ENCODE measurements around the gene NAV2. TPM values are rescaled to one million over a fixed set of nuclear protein-coding genes. Genes with fewer than 3 reads are reported as not detected.

Gene NAV2
- total RNA-seq, 3 donors from 2014 or later, result 21.9 to 65.9 (median 30.9) TPM

- DNase-seq (no peak), ATAC-seq (no peak)
- TF ChIP-seq, protein P1, sequence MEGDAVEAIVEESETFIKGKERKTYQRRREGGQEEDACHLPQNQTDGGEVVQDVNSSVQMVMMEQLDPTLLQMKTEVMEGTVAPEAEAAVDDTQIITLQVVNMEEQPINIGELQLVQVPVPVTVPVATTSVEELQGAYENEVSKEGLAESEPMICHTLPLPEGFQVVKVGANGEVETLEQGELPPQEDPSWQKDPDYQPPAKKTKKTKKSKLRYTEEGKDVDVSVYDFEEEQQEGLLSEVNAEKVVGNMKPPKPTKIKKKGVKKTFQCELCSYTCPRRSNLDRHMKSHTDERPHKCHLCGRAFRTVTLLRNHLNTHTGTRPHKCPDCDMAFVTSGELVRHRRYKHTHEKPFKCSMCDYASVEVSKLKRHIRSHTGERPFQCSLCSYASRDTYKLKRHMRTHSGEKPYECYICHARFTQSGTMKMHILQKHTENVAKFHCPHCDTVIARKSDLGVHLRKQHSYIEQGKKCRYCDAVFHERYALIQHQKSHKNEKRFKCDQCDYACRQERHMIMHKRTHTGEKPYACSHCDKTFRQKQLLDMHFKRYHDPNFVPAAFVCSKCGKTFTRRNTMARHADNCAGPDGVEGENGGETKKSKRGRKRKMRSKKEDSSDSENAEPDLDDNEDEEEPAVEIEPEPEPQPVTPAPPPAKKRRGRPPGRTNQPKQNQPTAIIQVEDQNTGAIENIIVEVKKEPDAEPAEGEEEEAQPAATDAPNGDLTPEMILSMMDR (IDR thresholded peaks at IDR 0.05), result no peak
- H3K4me1 ChIP-seq (ENCODE audit: low read depth), result peaks cover 11% of the 10 kb centered on the region
- intact Hi-C loops (cut with DNase I, micrococcal nuclease), result no loop called here
- no peak overlapping the region for H3K4me3 ChIP-seq
- H3K9me3 ChIP-seq, result no peaks in the 10 kb centered on the region
- no peaks in the 10 kb centered on the region for H3K36me3 ChIP-seq (ENCODE audit: low read depth)
These were observed 303.9 kb downstream of the NAV2 start for GRCh38 chr11:20016526-20016925.

DNA sequence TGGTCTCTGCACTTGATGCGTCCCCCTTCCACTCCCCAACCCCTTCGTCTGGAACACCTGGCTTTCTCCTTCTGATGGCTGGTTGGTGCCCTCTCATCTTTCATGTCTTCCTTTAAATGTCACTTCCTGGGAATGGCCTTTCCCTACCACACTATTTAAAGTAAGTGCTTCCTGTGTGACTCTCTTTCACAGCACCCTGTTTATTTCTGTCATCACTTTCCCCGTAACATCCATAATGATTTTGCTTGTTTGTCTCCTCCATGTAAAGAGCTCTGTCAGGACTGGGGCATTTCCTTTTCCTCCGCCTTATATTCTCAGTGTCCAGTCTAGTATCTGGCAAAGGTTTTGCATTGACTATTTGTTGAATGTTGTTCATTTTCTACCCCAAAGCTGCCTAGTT, 304.7 kb downstream of the NAV2 start:
- ATAC-seq (no peak), DNase-seq (no peak)

GRCh38 chr11:20020198-20020597, 307.6 kb downstream of the NAV2 start:
- Histone ChIP-seq H3K4me3 (no peak overlapping the region), H3K9me3 (no peaks in the 10 kb centered on the region), H3K4me1 (ENCODE audit: low read depth) (no peaks in the 10 kb centered on the region), H3K36me3 (ENCODE audit: low read depth) (no peaks in the 10 kb centered on the region)
- DNase-seq (no peak), ATAC-seq (no peak)
- TF ChIP-seq, protein P1 (IDR thresholded peaks at IDR 0.05), result no peak
- intact Hi-C loops (cut with DNase I, micrococcal nuclease), result no loop called here

More for the DNA sequence above, 304.7 kb downstream of the NAV2 start:
- intact Hi-C loops (cut with DNase I, micrococcal nuclease), result no loop called here
- TF ChIP-seq, protein P1 (IDR thresholded peaks at IDR 0.05), result no peak
- Histone ChIP-seq H3K4me1 (ENCODE audit: low read depth) (peaks cover 11% of the 10 kb centered on the region), H3K4me3 (no peak overlapping the region), H3K36me3 (ENCODE audit: low read depth) (no peaks in the 10 kb centered on the region), H3K9me3 (no peaks in the 10 kb centered on the region)

DNA sequence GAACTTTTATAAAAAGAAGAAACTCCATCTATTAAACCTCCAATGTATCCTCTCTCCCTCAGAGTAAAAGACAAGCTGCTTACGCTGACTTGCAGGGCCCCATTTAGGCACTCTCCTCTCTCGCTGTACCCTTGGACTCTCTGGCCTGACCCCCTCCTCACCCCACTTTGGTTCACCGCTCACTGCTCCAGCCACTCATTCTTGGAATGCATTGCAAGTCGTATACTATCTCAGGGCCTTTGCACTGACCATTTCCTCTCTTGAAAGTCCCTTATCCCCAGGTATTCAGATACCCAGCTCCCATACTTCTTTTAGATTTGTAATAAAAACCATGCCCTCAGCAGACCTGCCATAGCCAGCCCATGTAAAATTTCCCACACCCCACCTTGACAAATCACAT, 308.1 kb downstream of the NAV2 start:
- Histone ChIP-seq H3K36me3 (ENCODE audit: low read depth) (no peaks in the 10 kb centered on the region), H3K4me1 (ENCODE audit: low read depth) (no peaks in the 10 kb centered on the region), H3K9me3 (no peaks in the 10 kb centered on the region), H3K4me3 (no peak overlapping the region)
- intact Hi-C loops (cut with DNase I, micrococcal nuclease), result no loop called here
- TF ChIP-seq, protein P1 (IDR thresholded peaks at IDR 0.05), result no peak
- DNase-seq, result no peak
- no peak for ATAC-seq

- no peaks in the 10 kb centered on the region for H3K9me3 ChIP-seq
- ATAC-seq, result no peak
- intact Hi-C loops (cut with DNase I, micrococcal nuclease), result no loop called here
These were observed 308.6 kb downstream of the NAV2 start for GRCh38 chr11:20021212-20021611.

More at GRCh38 chr11:20021212-20021611, 308.6 kb downstream of the NAV2 start:
- no peaks in the 10 kb centered on the region for H3K36me3 ChIP-seq (ENCODE audit: low read depth)
- no peak overlapping the region for H3K4me3 ChIP-seq
- no peaks in the 10 kb centered on the region for H3K4me1 ChIP-seq (ENCODE audit: low read depth)
- no peak for DNase-seq
- TF ChIP-seq, protein P1 (IDR thresholded peaks at IDR 0.05), result no peak

All from mucosa of descending colon (tissue), 3 donors.